ENCODE data around the gene UBL5. TPM values are rescaled to one million over a fixed set of nuclear protein-coding genes. Genes with fewer than 3 reads are reported as not detected.
"Not testable (repeated sequence)": the region's sequence is repeated elsewhere in the genome, so short reads cannot be mapped to it uniquely, and the experiment has no call there.

Gene UBL5
- total RNA-seq, 1 donor from 2014 or later = 595 TPM

- intact Hi-C loops (cut with DNase I); ATAC-seq (ENCODE audit: poor library complexity); DNase-seq: not testable (repeated sequence)
These were observed 16.0 kb downstream of the UBL5 start for GRCh38 chr19:9843626-9844273.

- DNase-seq = peak; percentile 64
- intact Hi-C loops (cut with DNase I) = no loop called here
These were observed 19.5 kb downstream of the UBL5 start for GRCh38 chr19:9847087-9847671.

GRCh38 chr19:9848060-9848459, 20.3 kb downstream of the UBL5 start:
- intact Hi-C loops (cut with DNase I) = no loop called here
- peak; percentile 26 for DNase-seq
- no peak for ATAC-seq (ENCODE audit: poor library complexity)

More at GRCh38 chr19:9847087-9847671, 19.5 kb downstream of the UBL5 start:
- peak; percentile 27 for ATAC-seq (ENCODE audit: poor library complexity)

- intact Hi-C loops (cut with DNase I) = no loop called here
- DNase-seq = peak; percentile 34
- ATAC-seq (ENCODE audit: poor library complexity) = no peak
These were observed 21.0 kb downstream of the UBL5 start for GRCh38 chr19:9848762-9849161.

GRCh38 chr19:9849791-9850190, 22.1 kb downstream of the UBL5 start:
- ATAC-seq (ENCODE audit: poor library complexity) = no peak
- intact Hi-C loops (cut with DNase I) = no loop called here
- no peak for DNase-seq

GRCh38 chr19:9850235-9850959, 22.7 kb downstream of the UBL5 start:
- ATAC-seq (ENCODE audit: poor library complexity) = no peak

GRCh38 chr19:9854282-9854846, 26.6 kb downstream of the UBL5 start:
- intact Hi-C loops (cut with DNase I) = no loop called here
- no peak for ATAC-seq (ENCODE audit: poor library complexity)

More at GRCh38 chr19:9850235-9850959, 22.7 kb downstream of the UBL5 start:
- DNase-seq = peak; percentile 43
- intact Hi-C loops (cut with DNase I) = no loop called here

GRCh38 chr19:9856609-9857008, 28.9 kb downstream of the UBL5 start:
- DNase-seq = peak; percentile 13
- intact Hi-C loops (cut with DNase I) = no loop called here
- no peak for ATAC-seq (ENCODE audit: poor library complexity)

More at GRCh38 chr19:9854282-9854846, 26.6 kb downstream of the UBL5 start:
- peak; percentile 33 for DNase-seq

GRCh38 chr19:9857076-9857721, 29.5 kb downstream of the UBL5 start:
- intact Hi-C loops (cut with DNase I) = no loop called here
- DNase-seq (peak; percentile 38), ATAC-seq (ENCODE audit: poor library complexity) (no peak)

- peak; percentile 19 for DNase-seq
- intact Hi-C loops (cut with DNase I) = no loop called here
- ATAC-seq (ENCODE audit: poor library complexity) = no peak
These were observed 30.4 kb downstream of the UBL5 start for GRCh38 chr19:9857920-9858746.

- intact Hi-C loops (cut with DNase I) = no loop called here
- ATAC-seq (ENCODE audit: poor library complexity) (no peak), DNase-seq (no peak)
These were observed 31.0 kb downstream of the UBL5 start for GRCh38 chr19:9858766-9859165.

- ATAC-seq (ENCODE audit: poor library complexity) = no peak
- intact Hi-C loops (cut with DNase I) = no loop called here
- DNase-seq = no peak
These were observed 32.7 kb downstream of the UBL5 start for GRCh38 chr19:9860407-9860806.

- intact Hi-C loops (cut with DNase I) = no loop called here
- no peak for ATAC-seq (ENCODE audit: poor library complexity)
- no peak for DNase-seq
These were observed 33.8 kb downstream of the UBL5 start for GRCh38 chr19:9861503-9861902.

- intact Hi-C loops (cut with DNase I) = no loop called here
- DNase-seq (no peak), ATAC-seq (ENCODE audit: poor library complexity) (no peak)
These were observed 35.2 kb downstream of the UBL5 start for GRCh38 chr19:9862938-9863337.

GRCh38 chr19:9863759-9864158, 36.0 kb downstream of the UBL5 start:
- DNase-seq (no peak), ATAC-seq (ENCODE audit: poor library complexity) (no peak)
- intact Hi-C loops (cut with DNase I) = no loop called here

- ATAC-seq (ENCODE audit: poor library complexity) (no peak), DNase-seq (no peak)
- intact Hi-C loops (cut with DNase I) = no loop called here
These were observed 38.2 kb downstream of the UBL5 start for GRCh38 chr19:9865732-9866501.

GRCh38 chr19:9868983-9869617, 41.4 kb downstream of the UBL5 start:
- DNase-seq (no peak), ATAC-seq (ENCODE audit: poor library complexity) (no peak)
- intact Hi-C loops (cut with DNase I) = no loop called here
